Measurements from ENCODE around the gene KCNE2.

KCNE2 gene

DNA sequence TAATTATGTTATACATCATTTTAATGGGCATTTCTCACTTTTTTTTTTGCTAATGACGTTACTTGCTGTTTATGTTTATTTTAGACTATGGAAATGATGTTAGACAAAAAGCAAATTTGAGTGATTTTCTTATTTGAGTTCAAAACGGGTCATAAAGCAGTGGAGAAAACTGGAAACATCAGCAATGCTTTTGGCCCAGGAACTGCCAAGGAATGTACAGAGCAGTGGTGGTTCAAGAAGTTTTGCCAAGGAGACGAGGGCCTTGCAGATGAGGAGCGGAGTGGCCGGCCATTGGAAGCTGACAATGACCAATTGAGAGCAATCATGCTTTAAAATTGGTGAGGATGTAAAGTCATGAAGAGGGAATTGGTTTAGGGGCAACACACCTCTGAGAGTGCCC lies 32.1 kb upstream of the KCNE2 start:
- H3K36me3 ChIP-seq (ENCODE audit: insufficient read depth, low read length) = no peaks in the 10 kb centered on the region
- DNase-seq = no peak
- no peaks in the 10 kb centered on the region for H3K27me3 ChIP-seq (ENCODE audit: insufficient read depth, low read length, poor library complexity)
- H3K4me1 ChIP-seq (ENCODE audit: insufficient read depth, low read length) = no peaks in the 10 kb centered on the region
- H3K9ac ChIP-seq (ENCODE audit: low read depth, low read length) = no peak overlapping the region
- H3K27ac ChIP-seq (ENCODE audit: low read length) = no peak overlapping the region
- no peak for ATAC-seq (ENCODE audit: insufficient read depth, low read depth)
- no peak overlapping the region for H3K4me2 ChIP-seq (ENCODE audit: insufficient read depth, low read length)
- H3K4me3 ChIP-seq (ENCODE audit: low read depth in 1 of 2, low read length in 2 of 2) = no peak overlapping the region
- no peaks in the 10 kb centered on the region for H4K20me1 ChIP-seq (ENCODE audit: insufficient read depth, low read length)
- H3K9me3 ChIP-seq (ENCODE audit: insufficient read depth, low read length, severe bottlenecking) = peaks cover 5% of the 10 kb centered on the region
- no peak overlapping the region for H2AFZ ChIP-seq (ENCODE audit: low read depth, low read length)
- H3K79me2 ChIP-seq (ENCODE audit: insufficient read depth, low read length) = no peaks in the 10 kb centered on the region
- TF ChIP-seq EZH2 (IDR thresholded peaks at IDR 0.05; ENCODE audit: borderline replicate concordance, low read depth, low read length, severe bottlenecking) = no peak
- TF ChIP-seq, protein P1, sequence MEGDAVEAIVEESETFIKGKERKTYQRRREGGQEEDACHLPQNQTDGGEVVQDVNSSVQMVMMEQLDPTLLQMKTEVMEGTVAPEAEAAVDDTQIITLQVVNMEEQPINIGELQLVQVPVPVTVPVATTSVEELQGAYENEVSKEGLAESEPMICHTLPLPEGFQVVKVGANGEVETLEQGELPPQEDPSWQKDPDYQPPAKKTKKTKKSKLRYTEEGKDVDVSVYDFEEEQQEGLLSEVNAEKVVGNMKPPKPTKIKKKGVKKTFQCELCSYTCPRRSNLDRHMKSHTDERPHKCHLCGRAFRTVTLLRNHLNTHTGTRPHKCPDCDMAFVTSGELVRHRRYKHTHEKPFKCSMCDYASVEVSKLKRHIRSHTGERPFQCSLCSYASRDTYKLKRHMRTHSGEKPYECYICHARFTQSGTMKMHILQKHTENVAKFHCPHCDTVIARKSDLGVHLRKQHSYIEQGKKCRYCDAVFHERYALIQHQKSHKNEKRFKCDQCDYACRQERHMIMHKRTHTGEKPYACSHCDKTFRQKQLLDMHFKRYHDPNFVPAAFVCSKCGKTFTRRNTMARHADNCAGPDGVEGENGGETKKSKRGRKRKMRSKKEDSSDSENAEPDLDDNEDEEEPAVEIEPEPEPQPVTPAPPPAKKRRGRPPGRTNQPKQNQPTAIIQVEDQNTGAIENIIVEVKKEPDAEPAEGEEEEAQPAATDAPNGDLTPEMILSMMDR (IDR thresholded peaks at IDR 0.05; ENCODE audit: borderline replicate concordance, extremely low read depth, low read length, poor library complexity, severe bottlenecking) = no peak

DNA sequence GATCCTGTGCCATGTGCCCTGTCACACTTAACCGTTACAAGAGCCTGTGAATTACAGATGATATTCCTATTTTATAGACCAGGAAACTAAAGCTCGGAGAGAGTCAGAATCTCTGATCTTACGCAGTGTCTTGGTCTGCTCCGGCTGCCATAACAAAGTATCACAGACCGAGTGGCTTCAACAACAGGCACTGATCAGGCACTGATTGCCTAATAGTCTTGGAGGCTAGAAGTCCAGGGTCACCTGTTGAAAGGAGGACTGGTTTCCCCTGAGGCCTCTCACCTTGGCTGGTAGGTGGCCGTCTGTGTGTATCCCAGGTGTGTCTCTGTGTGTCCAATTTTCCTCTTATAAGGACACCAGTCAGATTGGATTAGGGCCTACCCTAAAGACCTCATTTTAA lies 31.5 kb upstream of the KCNE2 start:
- H3K79me2 ChIP-seq (ENCODE audit: insufficient read depth, low read length) = no peaks in the 10 kb centered on the region
- H3K4me2 ChIP-seq (ENCODE audit: insufficient read depth, low read length) = no peak overlapping the region
- no peak overlapping the region for H3K4me3 ChIP-seq (ENCODE audit: low read depth in 1 of 2, low read length in 2 of 2)
- DNase-seq = no peak
- no peaks in the 10 kb centered on the region for H3K27me3 ChIP-seq (ENCODE audit: insufficient read depth, low read length, poor library complexity)
- H2AFZ ChIP-seq (ENCODE audit: low read depth, low read length) = no peak overlapping the region
- no peak for TF ChIP-seq EZH2 (IDR thresholded peaks at IDR 0.05; ENCODE audit: borderline replicate concordance, low read depth, low read length, severe bottlenecking)
- TF ChIP-seq, protein P1 (IDR thresholded peaks at IDR 0.05; ENCODE audit: borderline replicate concordance, extremely low read depth, low read length, poor library complexity, severe bottlenecking) = no peak
- H3K9me3 ChIP-seq (ENCODE audit: insufficient read depth, low read length, severe bottlenecking) = peaks cover 5% of the 10 kb centered on the region
- ATAC-seq (ENCODE audit: insufficient read depth, low read depth) = no peak
- no peaks in the 10 kb centered on the region for H3K36me3 ChIP-seq (ENCODE audit: insufficient read depth, low read length)
- no peaks in the 10 kb centered on the region for H3K4me1 ChIP-seq (ENCODE audit: insufficient read depth, low read length)
- H4K20me1 ChIP-seq (ENCODE audit: insufficient read depth, low read length) = no peaks in the 10 kb centered on the region
- no peak overlapping the region for H3K27ac ChIP-seq (ENCODE audit: low read length)
- H3K9ac ChIP-seq (ENCODE audit: low read depth, low read length) = no peak overlapping the region

- no peak for TF ChIP-seq EZH2 (IDR thresholded peaks at IDR 0.05; ENCODE audit: borderline replicate concordance, low read depth, low read length, severe bottlenecking)
- TF ChIP-seq, protein P1 (IDR thresholded peaks at IDR 0.05; ENCODE audit: borderline replicate concordance, extremely low read depth, low read length, poor library complexity, severe bottlenecking) = no peak
- peaks cover 5% of the 10 kb centered on the region for H3K9me3 ChIP-seq (ENCODE audit: insufficient read depth, low read length, severe bottlenecking)
- H3K4me2 ChIP-seq (ENCODE audit: insufficient read depth, low read length) = no peak overlapping the region
- H3K79me2 ChIP-seq (ENCODE audit: insufficient read depth, low read length) = no peaks in the 10 kb centered on the region
- H3K27me3 ChIP-seq (ENCODE audit: insufficient read depth, low read length, poor library complexity) = no peaks in the 10 kb centered on the region
- no peak overlapping the region for H2AFZ ChIP-seq (ENCODE audit: low read depth, low read length)
- H3K4me1 ChIP-seq (ENCODE audit: insufficient read depth, low read length) = no peaks in the 10 kb centered on the region
- no peak overlapping the region for H3K27ac ChIP-seq (ENCODE audit: low read length)
- H3K9ac ChIP-seq (ENCODE audit: low read depth, low read length) = no peak overlapping the region
- no peak for ATAC-seq (ENCODE audit: insufficient read depth, low read depth)
- no peak for DNase-seq
- H4K20me1 ChIP-seq (ENCODE audit: insufficient read depth, low read length) = no peaks in the 10 kb centered on the region
- H3K36me3 ChIP-seq (ENCODE audit: insufficient read depth, low read length) = no peaks in the 10 kb centered on the region
- H3K4me3 ChIP-seq (ENCODE audit: low read depth in 1 of 2, low read length in 2 of 2) = no peak overlapping the region
These were observed 30.6 kb upstream of the KCNE2 start for GRCh38 chr21:34333121-34333739.
